HepG2 (cell line): ENCODE measurements around the gene ABHD2. TPM values are rescaled to one million over a fixed set of nuclear protein-coding genes. Genes with fewer than 3 reads are reported as not detected.

Experiments used
- ATAC-seq: fragments of 200-7000 bp; cut with Tn5 transposase; 3 replicates; pipeline ENCODE4 v1.9.1; 2020; ENCODE audit warnings: mild to moderate bottlenecking, moderate library complexity
- BruUV-seq: library from RNA; stranded (reverse); fragments of 400-500 nt; replicated peaks from 2 replicates; lab custom pipeline; 2021; lab: Mats Ljungman, UMichigan
- CTCF ChIA-PET: fragments of 300-600 bp; formaldehyde crosslinking; extraction: SDS; loops from one replicate; lab custom pipeline; 2021; ENCODE audit warnings: low total read pairs, inconsistent platforms, low intra/inter-chr PET ratio; lab: Yijun Ruan, JAX
- POLR2A ChIA-PET: fragments of 350-600 bp; sonication (Branson Sonifier 250); formaldehyde crosslinking; loops from one replicate; lab custom pipeline; 2020; ENCODE audit warnings: antibody characterized with exemption, inconsistent platforms; lab: Yijun Ruan, JAX
- DNase-seq: peaks from one replicate; pipeline ENCODE4 v3.0.0-alpha.2; 2015; ENCODE audit warnings: low spot score
- FAIRE-seq: peaks from 3 replicates; lab custom pipeline; 2011; peaks lifted over from hg19 to GRCh38; lab: Jason Lieb, UNC
- H2AFZ ChIP-seq: one replicate; pipeline ENCODE4 v1.6.1; 2011; ENCODE audit warnings: low read length, inconsistent platforms
- H3K27ac ChIP-seq: fragments of 300-600 bp; 3 replicates; pipeline ENCODE4 v1.8.0; 2011; ENCODE audit warnings: mixed run types, mild to moderate bottlenecking, mixed read lengths, low read length, inconsistent platforms; ENCODE audit not compliant: insufficient read depth; ENCODE audit errors: extremely low read length
- H3K27me3 ChIP-seq, 2 experiments: fragments of 200-600 bp in 1 of 2; 2 replicates in 1 of 2; 3 replicates in 1 of 2; pipeline versions ENCODE4 v1.6.0 to v1.8.0; 2011; ENCODE audit warnings: low read length in 2 of 2, mild to moderate bottlenecking in 2 of 2, moderate library complexity in 2 of 2, inconsistent platforms in 1 of 2; ENCODE audit not compliant: insufficient read depth in 2 of 2, control insufficient read depth in 1 of 2
- H3K36me3 ChIP-seq, 2 experiments: fragments of 200-600 bp in 1 of 2; replicated peaks in 1 of 2; 2 replicates in 1 of 2; 3 replicates in 1 of 2; pipeline versions ENCODE4 v1.5.1 to v1.8.0; 2011; ENCODE audit warnings: low read length in 2 of 2, inconsistent platforms in 1 of 2; ENCODE audit not compliant: insufficient read depth in 2 of 2, control insufficient read depth in 1 of 2
- H3K4me1 ChIP-seq: 2 replicates; pipeline ENCODE4 v1.5.1; 2012; ENCODE audit warnings: low read length, inconsistent platforms; ENCODE audit not compliant: insufficient read depth
- H3K4me2 ChIP-seq: 2 replicates; pipeline ENCODE4 v1.6.0; 2011; ENCODE audit warnings: low read depth, low read length, inconsistent platforms
- H3K4me3 ChIP-seq, 3 experiments: fragments of 200-600 bp in 1 of 3; sonication (generic), shearing (Covaris generic) in 1 of 3; replicated peaks in 1 of 3; 2 replicates each; pipeline ENCODE4 v1.5.1; 2011 to 2016; ENCODE audit warnings: low read length in 3 of 3, inconsistent platforms in 2 of 3, low read depth in 2 of 3, mild to moderate bottlenecking in 2 of 3, control low read depth in 1 of 3, mixed read lengths in 1 of 3; ENCODE audit not compliant: insufficient read depth in 1 of 3
- H3K79me2 ChIP-seq: one replicate; pipeline ENCODE4 v1.6.1; 2011; ENCODE audit warnings: low read length, inconsistent platforms; ENCODE audit not compliant: insufficient read depth
- H3K9ac ChIP-seq: 2 replicates; pipeline ENCODE4 v1.6.0; 2011; ENCODE audit warnings: mild to moderate bottlenecking, low read depth, low read length, inconsistent platforms; ENCODE audit not compliant: insufficient read depth
- H3K9me3 ChIP-seq: 2 replicates; pipeline ENCODE4 v1.5.1; 2012; ENCODE audit warnings: mild to moderate bottlenecking, low read length
- H4K20me1 ChIP-seq: 2 replicates; pipeline ENCODE4 v1.6.0; 2011; ENCODE audit warnings: inconsistent platforms, mild to moderate bottlenecking, low read length, moderate library complexity; ENCODE audit not compliant: insufficient read depth
- BRCA1 ChIP-seq: sonication (generic); formaldehyde crosslinking; IDR thresholded peaks from 2 replicates; pipeline ENCODE4 v1.4.0; 2020; ENCODE audit warnings: missing genetic modification reagents
- DNMT3B ChIP-seq: conservative IDR thresholded peaks from 2 replicates; pipeline ENCODE4 v1.6.1; 2016; ENCODE audit warnings: missing biosample characterization, control low read depth
- KDM4B ChIP-seq: sonication (generic); formaldehyde crosslinking; IDR thresholded peaks from 2 replicates; pipeline ENCODE4 v1.4.0; 2020; ENCODE audit warnings: missing genetic modification reagents
- RAD51 ChIP-seq: fragments of 450-650 bp; IDR thresholded peaks from 2 replicates; pipeline ENCODE4 v1.6.1; 2016; ENCODE audit warnings: borderline replicate concordance
- SRF ChIP-seq: IDR thresholded peaks from 2 replicates; pipeline ENCODE4 v1.6.1; 2011; ENCODE audit warnings: mild to moderate bottlenecking, low read depth, low read length, moderate library complexity
- TBX2 ChIP-seq: sonication (generic); formaldehyde crosslinking; IDR thresholded peaks from 2 replicates; pipeline ENCODE4 v1.5.0; 2020; ENCODE audit warnings: missing genetic modification reagents, mild to moderate bottlenecking, borderline replicate concordance
- ZBTB7B ChIP-seq: sonication (generic); formaldehyde crosslinking; IDR thresholded peaks from 2 replicates; pipeline ENCODE4 v1.4.0; 2020; ENCODE audit warnings: missing genetic modification reagents
- ZKSCAN1 ChIP-seq: fragments of 150-350 bp; IDR thresholded peaks from 2 replicates; pipeline ENCODE4 v1.6.1; 2014; ENCODE audit warnings: low read length
- ZNF121 ChIP-seq: sonication (generic); formaldehyde crosslinking; IDR thresholded peaks from 2 replicates; pipeline ENCODE4 v1.5.0; 2020; ENCODE audit warnings: mild to moderate bottlenecking, missing genetic modification reagents
- ZNF230 ChIP-seq: sonication (generic); formaldehyde crosslinking; IDR thresholded peaks from 2 replicates; pipeline ENCODE4 v1.4.0; 2020; ENCODE audit warnings: mild to moderate bottlenecking, missing genetic modification reagents
- ZNF468 ChIP-seq: sonication (generic); formaldehyde crosslinking; IDR thresholded peaks from 2 replicates; pipeline ENCODE4 v1.8.0; 2022; ENCODE audit warnings: mild to moderate bottlenecking, moderate library complexity, missing genetic modification reagents
- ZNF501 ChIP-seq: sonication (generic); formaldehyde crosslinking; IDR thresholded peaks from 2 replicates; pipeline ENCODE4 v1.5.1; 2020; ENCODE audit warnings: mild to moderate bottlenecking, moderate library complexity, missing genetic modification reagents
- ZNF75D ChIP-seq: sonication (generic); formaldehyde crosslinking; IDR thresholded peaks from 2 replicates; pipeline ENCODE4 v1.8.1; 2023; ENCODE audit warnings: missing genetic modification reagents, mild to moderate bottlenecking, borderline replicate concordance
- ZSCAN9 ChIP-seq: IDR thresholded peaks from 2 replicates; pipeline ENCODE4 v1.6.1; 2016; ENCODE audit warnings: borderline replicate concordance
- WGBS: methylation state at CpG from one replicate; pipeline ENCODE4 v1.1.6; 2017; ENCODE audit warnings: low lambda C conversion rate; 5-methylcytosine and 5-hydroxymethylcytosine counted together
- in situ Hi-C: cut with HindIII; loops from 2 replicates; pipeline ENCODE4 v1.10.0; 2017; ENCODE audit warnings: low pct_unique_long_range_greater_than_20kb; ENCODE audit not compliant: extremely low pct_ligation_motif_present
- intact Hi-C: fragments of 100-400 bp; cut with micrococcal nuclease; formaldehyde crosslinking; loops from one replicate; pipeline ENCODE4 v1.10.0; 2022; ENCODE audit not compliant: unreplicated experiment
- polyA plus RNA-seq, 8 experiments: library from polyadenylated mRNA; depleted of rRNA in 3 of 8; stranded (reverse) in 7 of 8; unstranded in 1 of 8; fragments of >200 nt; fragmentation: Illumina TruSeq in 4 of 8; extraction: Trizol in 4 of 8; gene quantifications; 2 replicates each; pipeline versions ENCODE4 v1.2.1 to v1.2.3, GENCODE V29; 2011 to 2016; ENCODE audit warnings: low read depth in 4 of 8, missing spikeins in 1 of 8, mixed read lengths in 1 of 8; ENCODE audit not compliant: insufficient read depth in 1 of 8
- total RNA-seq, 5 experiments: library from RNA; depleted of rRNA; stranded (reverse); fragments of >200 nt; fragmentation: Illumina TruSeq; extraction: Trizol; gene quantifications; 2 replicates each; pipeline ENCODE4 v1.2.3, GENCODE V29; 2016; ENCODE audit warnings: low read depth in 1 of 5
- TF ChIP-seq, protein P1 (sequence below): IDR thresholded peaks from 2 replicates; pipeline ENCODE4 v1.4.0; 2020; ENCODE audit warnings: mild to moderate bottlenecking, missing genetic modification reagents
- TF ChIP-seq, protein P2 (sequence below): IDR thresholded peaks from 2 replicates; pipeline ENCODE4 v1.6.1; 2016; ENCODE audit warnings: low read depth
- TF ChIP-seq, protein P3 (sequence below): sonication (generic); formaldehyde crosslinking; IDR thresholded peaks from 2 replicates; pipeline ENCODE4 v1.8.0; 2022; ENCODE audit warnings: mild to moderate bottlenecking, missing genetic modification reagents

ABHD2 gene
- total and polyA plus RNA-seq, 2 of the 13 experiments (the other 11 are each of a cell fraction or from before 2014, with no cell fraction given): 14.8 to 22.4 TPM

DNA sequence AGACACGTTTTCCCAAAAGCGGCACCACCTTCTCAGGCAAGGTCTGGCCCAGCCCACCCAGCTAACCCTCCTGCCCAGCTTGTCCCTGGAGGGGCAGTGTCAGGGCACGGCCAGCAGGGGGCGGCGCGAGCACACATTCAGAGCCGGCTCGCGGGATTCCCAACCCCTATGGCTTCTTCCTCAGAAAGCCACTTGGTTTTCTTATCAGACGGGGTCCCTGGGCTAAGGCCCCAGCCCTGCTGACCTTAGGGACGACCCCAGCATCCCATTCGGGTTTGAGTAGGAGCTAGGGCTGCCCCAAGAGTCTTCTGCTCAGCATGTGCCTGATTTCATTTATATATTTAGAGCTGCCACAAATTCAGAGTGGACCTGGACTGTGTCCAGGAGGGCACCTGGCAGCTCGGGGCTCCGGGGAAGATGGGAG, 118.7 kb downstream of the ABHD2 start:
- Histone ChIP-seq H3K9me3 (no peaks in the 10 kb centered on the region), H2AFZ (no peak overlapping the region), H3K4me1 (peaks cover 14% of the 10 kb centered on the region), H3K79me2 (no peaks in the 10 kb centered on the region), H3K9ac (peak overlapping the region; percentile 23; the same call in 1 of the 2 replicates), H3K27ac (no peak overlapping the region), H3K27me3 (no peaks in the 10 kb centered on the region), H3K4me2 (peak overlapping the region; percentile 78), H3K36me3 (no peaks in the 10 kb centered on the region), H4K20me1 (no peaks in the 10 kb centered on the region), H3K4me3 (peak overlapping the region; percentile 15 to 51 (median 30); a peak in 4 of 6 replicates)
- 0% methylated on average over 6 of the region's 14 CpGs for WGBS
- in situ Hi-C loops (loop anchor here (5.0 to 10.0 kb wide), 2 partner anchors 35 to 88 kb away; partner anchors contain the start of gene FANCI), intact Hi-C loops (loop anchor here (10.0 kb wide), 1 partner anchor 98 kb away; no protein-coding TSS in a partner anchor)
- ATAC-seq (peak; percentile 96), DNase-seq (peak; percentile 56), FAIRE-seq (peak; percentile 60)
- ChIA-PET POLR2A (interaction anchor here (0.9 kb wide), 2 partner anchors 37 to 128 kb away, joined by 3 read pairs; partner anchors contain the start of genes FANCI and POLG), CTCF (interaction anchor here (0.7 to 1.2 kb wide), 3 partner anchors 37 to 150 kb away, joined by 3 to 4 read pairs (median 3); partner anchors contain the start of gene FANCI)
- no TSS peak for BruUV-seq
- no peak for TF ChIP-seq DNMT3B (CRISPR knock-in tag)
- peak; percentile 44; the same call in 1 of the 2 replicates for TF ChIP-seq ZBTB7B (CRISPR knock-in tag)
- no peak for TF ChIP-seq ZNF468 (CRISPR knock-in tag)
- TF ChIP-seq ZNF501 (CRISPR knock-in tag): peak; percentile 71
- no peak for TF ChIP-seq KDM4B (CRISPR knock-in tag)
- no peak for TF ChIP-seq ZKSCAN1
- TF ChIP-seq TBX2 (CRISPR knock-in tag): no peak
- no peak for TF ChIP-seq ZNF121
- TF ChIP-seq RAD51: no peak
- TF ChIP-seq SRF: no peak
- TF ChIP-seq ZNF230 (CRISPR knock-in tag): no peak
- TF ChIP-seq, protein P1, sequence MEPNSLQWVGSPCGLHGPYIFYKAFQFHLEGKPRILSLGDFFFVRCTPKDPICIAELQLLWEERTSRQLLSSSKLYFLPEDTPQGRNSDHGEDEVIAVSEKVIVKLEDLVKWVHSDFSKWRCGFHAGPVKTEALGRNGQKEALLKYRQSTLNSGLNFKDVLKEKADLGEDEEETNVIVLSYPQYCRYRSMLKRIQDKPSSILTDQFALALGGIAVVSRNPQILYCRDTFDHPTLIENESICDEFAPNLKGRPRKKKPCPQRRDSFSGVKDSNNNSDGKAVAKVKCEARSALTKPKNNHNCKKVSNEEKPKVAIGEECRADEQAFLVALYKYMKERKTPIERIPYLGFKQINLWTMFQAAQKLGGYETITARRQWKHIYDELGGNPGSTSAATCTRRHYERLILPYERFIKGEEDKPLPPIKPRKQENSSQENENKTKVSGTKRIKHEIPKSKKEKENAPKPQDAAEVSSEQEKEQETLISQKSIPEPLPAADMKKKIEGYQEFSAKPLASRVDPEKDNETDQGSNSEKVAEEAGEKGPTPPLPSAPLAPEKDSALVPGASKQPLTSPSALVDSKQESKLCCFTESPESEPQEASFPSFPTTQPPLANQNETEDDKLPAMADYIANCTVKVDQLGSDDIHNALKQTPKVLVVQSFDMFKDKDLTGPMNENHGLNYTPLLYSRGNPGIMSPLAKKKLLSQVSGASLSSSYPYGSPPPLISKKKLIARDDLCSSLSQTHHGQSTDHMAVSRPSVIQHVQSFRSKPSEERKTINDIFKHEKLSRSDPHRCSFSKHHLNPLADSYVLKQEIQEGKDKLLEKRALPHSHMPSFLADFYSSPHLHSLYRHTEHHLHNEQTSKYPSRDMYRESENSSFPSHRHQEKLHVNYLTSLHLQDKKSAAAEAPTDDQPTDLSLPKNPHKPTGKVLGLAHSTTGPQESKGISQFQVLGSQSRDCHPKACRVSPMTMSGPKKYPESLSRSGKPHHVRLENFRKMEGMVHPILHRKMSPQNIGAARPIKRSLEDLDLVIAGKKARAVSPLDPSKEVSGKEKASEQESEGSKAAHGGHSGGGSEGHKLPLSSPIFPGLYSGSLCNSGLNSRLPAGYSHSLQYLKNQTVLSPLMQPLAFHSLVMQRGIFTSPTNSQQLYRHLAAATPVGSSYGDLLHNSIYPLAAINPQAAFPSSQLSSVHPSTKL (CRISPR knock-in tag): 0 out of 2 replicates have a peak, but pooled peaks have one; percentile 23
- no peak for TF ChIP-seq ZNF75D (CRISPR knock-in tag)
- TF ChIP-seq BRCA1 (CRISPR knock-in tag): no peak
- TF ChIP-seq, protein P2, sequence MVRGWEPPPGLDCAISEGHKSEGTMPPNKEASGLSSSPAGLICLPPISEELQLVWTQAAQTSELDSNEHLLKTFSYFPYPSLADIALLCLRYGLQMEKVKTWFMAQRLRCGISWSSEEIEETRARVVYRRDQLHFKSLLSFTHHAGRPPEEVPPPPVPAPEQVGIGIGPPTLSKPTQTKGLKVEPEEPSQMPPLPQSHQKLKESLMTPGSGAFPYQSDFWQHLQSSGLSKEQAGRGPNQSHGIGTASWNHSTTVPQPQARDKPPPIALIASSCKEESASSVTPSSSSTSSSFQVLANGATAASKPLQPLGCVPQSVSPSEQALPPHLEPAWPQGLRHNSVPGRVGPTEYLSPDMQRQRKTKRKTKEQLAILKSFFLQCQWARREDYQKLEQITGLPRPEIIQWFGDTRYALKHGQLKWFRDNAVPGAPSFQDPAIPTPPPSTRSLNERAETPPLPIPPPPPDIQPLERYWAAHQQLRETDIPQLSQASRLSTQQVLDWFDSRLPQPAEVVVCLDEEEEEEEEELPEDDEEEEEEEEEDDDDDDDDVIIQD: no peak
- 0 out of 2 replicates have a peak, but pooled peaks have one; percentile 44 for TF ChIP-seq ZSCAN9 (CRISPR knock-in tag)
- TF ChIP-seq, protein P3, sequence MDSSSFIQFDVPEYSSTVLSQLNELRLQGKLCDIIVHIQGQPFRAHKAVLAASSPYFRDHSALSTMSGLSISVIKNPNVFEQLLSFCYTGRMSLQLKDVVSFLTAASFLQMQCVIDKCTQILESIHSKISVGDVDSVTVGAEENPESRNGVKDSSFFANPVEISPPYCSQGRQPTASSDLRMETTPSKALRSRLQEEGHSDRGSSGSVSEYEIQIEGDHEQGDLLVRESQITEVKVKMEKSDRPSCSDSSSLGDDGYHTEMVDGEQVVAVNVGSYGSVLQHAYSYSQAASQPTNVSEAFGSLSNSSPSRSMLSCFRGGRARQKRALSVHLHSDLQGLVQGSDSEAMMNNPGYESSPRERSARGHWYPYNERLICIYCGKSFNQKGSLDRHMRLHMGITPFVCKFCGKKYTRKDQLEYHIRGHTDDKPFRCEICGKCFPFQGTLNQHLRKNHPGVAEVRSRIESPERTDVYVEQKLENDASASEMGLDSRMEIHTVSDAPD: no peak
